Activated CD8-positive, alpha-beta T cell treated with anti-CD3 and anti-CD28 coated beads for 36 hours (primary cell): Measurements from ENCODE around the gene SUCLG2. TPM values are rescaled to one million over a fixed set of nuclear protein-coding genes. Genes with fewer than 3 reads are reported as not detected.

Experiments used
- ATAC-seq: fragments of 200-7000 bp; cut with Tn5 transposase; one replicate; pipeline ENCODE4 v1.10.0; 2021; ENCODE audit warnings: mild to moderate bottlenecking, moderate library complexity
- CTCF ChIA-PET: fragments of 350-600 bp; sonication (Branson Sonifier 250); formaldehyde crosslinking; loops from one replicate; lab custom pipeline; 2021; ENCODE audit warnings: antibody characterized with exemption; lab: Charles Lee
- POLR2A ChIA-PET: fragments of 350-600 bp; sonication (Branson Sonifier 250); formaldehyde crosslinking; loops from one replicate; lab custom pipeline; 2021; ENCODE audit warnings: antibody characterized with exemption; lab: Charles Lee
- DNase-seq: peaks from one replicate; pipeline ENCODE4 v3.0.0-alpha.2; 2020
- H3K27ac Mint-ChIP-seq: one replicate; pipeline ENCODE4 v1.8.0; 2021; ENCODE audit warnings: mild to moderate bottlenecking, mixed read lengths
- H3K27me3 Mint-ChIP-seq: one replicate; pipeline ENCODE4 v1.8.0; 2021; ENCODE audit warnings: mixed read lengths
- H3K36me3 Mint-ChIP-seq: one replicate; pipeline ENCODE4 v1.8.0; 2021; ENCODE audit warnings: low read depth, mixed read lengths
- H3K4me1 Mint-ChIP-seq: one replicate; pipeline ENCODE4 v1.8.0; 2021; ENCODE audit warnings: low read depth, mixed read lengths
- H3K4me3 Mint-ChIP-seq: one replicate; pipeline ENCODE4 v1.8.0; 2021; ENCODE audit warnings: mild to moderate bottlenecking, moderate library complexity, mixed read lengths
- H3K9me3 Mint-ChIP-seq: one replicate; pipeline ENCODE4 v1.8.0; 2021; ENCODE audit warnings: mixed read lengths
- CTCF ChIP-seq: fragments of 200-600 bp; IDR thresholded peaks from one replicate; pipeline ENCODE4 v1.8.0; 2022; ENCODE audit warnings: antibody characterized with exemption, mild to moderate bottlenecking
- intact Hi-C: fragments of 100-400 bp; cut with micrococcal nuclease; formaldehyde crosslinking; loops from one replicate; pipeline ENCODE4 v1.10.0; 2022
- total RNA-seq, 2 experiments: library from RNA; stranded (reverse); gene quantifications; one replicate each; pipeline ENCODE4 v1.2.3, GENCODE V29; 2021

Gene SUCLG2
- total RNA-seq, 2 experiments from 2014 or later = 61.3 to 65.5 TPM

DNA sequence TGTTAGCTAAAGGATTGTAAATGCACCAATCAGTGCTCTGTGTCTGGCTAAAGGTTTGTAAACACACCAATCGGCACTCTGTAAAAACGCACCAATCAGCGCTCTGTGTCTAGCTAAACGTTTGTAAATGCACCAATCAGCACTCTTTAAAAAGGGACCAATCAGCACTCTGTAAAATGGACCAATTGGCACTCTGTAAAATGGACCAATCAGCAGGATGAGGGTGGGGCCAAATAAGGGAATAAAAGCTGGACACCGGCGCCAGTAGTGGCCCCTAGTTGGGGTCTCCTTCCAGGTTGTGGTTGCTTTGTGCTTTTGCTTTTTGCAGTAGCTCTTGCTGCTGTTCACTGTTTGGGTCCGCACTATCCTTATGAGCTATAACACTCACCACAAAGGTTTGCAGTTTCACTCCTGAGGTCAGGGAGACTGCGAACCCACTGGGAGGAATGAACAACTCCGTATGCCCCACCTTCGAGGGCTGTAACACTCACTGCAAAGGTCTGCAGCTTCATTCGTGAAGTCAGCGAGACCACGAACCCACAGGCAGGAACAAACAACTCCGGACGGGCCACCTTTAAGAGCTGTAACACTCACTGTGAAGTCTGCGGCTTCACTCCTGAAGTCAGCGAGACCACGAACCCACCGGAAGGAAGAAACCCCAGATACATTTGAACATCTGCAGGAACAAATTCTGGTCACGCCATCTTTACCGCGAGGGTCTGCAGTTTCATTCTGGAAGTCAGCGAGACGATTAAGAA, 1.1 kb upstream of the SUCLG2 start:
- intact Hi-C loops = loop anchor here (10.0 kb wide), 1 partner anchor 271 kb away; no protein-coding TSS in a partner anchor
- Mint-ChIP-seq H3K27me3 (no peaks in the 10 kb centered on the region), H3K4me1 (peaks cover 51% of the 10 kb centered on the region), H3K27ac (peak overlapping the region; percentile 94), H3K36me3 (peaks cover 25% of the 10 kb centered on the region), H3K4me3 (peak overlapping the region; percentile 81), H3K9me3 (peaks cover 6% of the 10 kb centered on the region)
- ATAC-seq (peak; percentile 77), DNase-seq (peak; percentile 94)
- no peak for TF ChIP-seq CTCF
- POLR2A ChIA-PET = interaction anchor here (0.6 to 1.8 kb wide), 9 partner anchors 9 to 255 kb away, joined by 3 to 9 read pairs (median 3); no protein-coding TSS in a partner anchor
- CTCF ChIA-PET = interaction anchor here (1.0 to 2.8 kb wide), 5 partner anchors 12 to 135 kb away, joined by 3 to 7 read pairs (median 5); no protein-coding TSS in a partner anchor

- peak overlapping the region; percentile 81 for H3K4me3 Mint-ChIP-seq
- peaks cover 55% of the 10 kb centered on the region for H3K4me1 Mint-ChIP-seq
- H3K36me3 Mint-ChIP-seq = peaks cover 25% of the 10 kb centered on the region
- H3K9me3 Mint-ChIP-seq = peaks cover 6% of the 10 kb centered on the region
- peak overlapping the region; percentile 94 for H3K27ac Mint-ChIP-seq
- ChIA-PET POLR2A (interaction anchor here (0.6 to 1.8 kb wide), 9 partner anchors 9 to 124 kb away, joined by 3 to 9 read pairs (median 4); no protein-coding TSS in a partner anchor), CTCF (interaction anchor here (1.0 to 2.8 kb wide), 3 partner anchors 12 to 136 kb away, joined by 3 to 7 read pairs (median 6); no protein-coding TSS in a partner anchor)
- ATAC-seq = no peak
- intact Hi-C loops = loop anchor here (10.0 kb wide), 1 partner anchor 270 kb away; no protein-coding TSS in a partner anchor
- TF ChIP-seq CTCF = no peak
- H3K27me3 Mint-ChIP-seq = no peaks in the 10 kb centered on the region
- peak; percentile 28 for DNase-seq
Measured at GRCh38 chr3:67654844-67655177, 399 bp upstream of the SUCLG2 start.

DNA sequence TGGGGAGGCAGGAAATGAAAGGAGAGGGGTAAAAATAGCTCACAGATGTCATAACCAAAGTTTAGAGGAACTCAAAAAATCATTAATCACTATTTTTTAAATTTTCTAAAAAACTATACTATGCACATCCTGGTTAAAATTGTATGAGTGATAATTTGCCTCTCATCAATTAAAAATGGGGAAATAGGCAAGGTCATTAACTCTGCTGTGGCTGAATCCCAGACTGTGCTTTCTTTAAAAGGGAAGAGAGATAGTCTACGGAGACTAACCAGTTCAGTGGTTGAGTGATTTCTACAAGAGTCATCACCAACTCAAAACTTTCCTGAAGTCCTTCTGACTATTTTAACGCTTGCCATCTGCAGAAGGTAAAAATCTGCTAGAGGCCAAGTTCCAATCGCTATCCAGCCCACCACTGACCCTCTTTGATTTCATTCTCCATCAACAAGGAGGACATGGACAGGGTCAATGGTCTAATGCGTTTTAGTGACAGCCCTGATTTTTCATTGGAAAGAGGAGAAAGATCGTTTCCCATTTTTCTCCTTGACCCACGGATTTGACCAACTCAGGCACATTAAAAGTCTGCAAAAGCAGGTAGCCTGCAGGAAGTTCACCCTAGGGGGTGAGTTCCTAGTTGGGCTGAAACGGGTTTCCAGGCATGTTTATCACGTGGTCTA, 850 bp downstream of the SUCLG2 start:
- no peak for TF ChIP-seq CTCF
- ATAC-seq (no peak), DNase-seq (no peak)
- ChIA-PET CTCF (no interaction called here), POLR2A (interaction anchor here (1.1 to 1.8 kb wide), 5 partner anchors 10 to 50 kb away, joined by 3 to 9 read pairs (median 4); no protein-coding TSS in a partner anchor)
- Mint-ChIP-seq H3K4me1 (peaks cover 65% of the 10 kb centered on the region), H3K9me3 (peaks cover 6% of the 10 kb centered on the region), H3K36me3 (peaks cover 32% of the 10 kb centered on the region), H3K4me3 (peak overlapping the region; percentile 81), H3K27me3 (no peaks in the 10 kb centered on the region), H3K27ac (peak overlapping the region; percentile 90)
- intact Hi-C loops = loop anchor here (10.0 kb wide), 1 partner anchor 269 kb away; no protein-coding TSS in a partner anchor

DNA sequence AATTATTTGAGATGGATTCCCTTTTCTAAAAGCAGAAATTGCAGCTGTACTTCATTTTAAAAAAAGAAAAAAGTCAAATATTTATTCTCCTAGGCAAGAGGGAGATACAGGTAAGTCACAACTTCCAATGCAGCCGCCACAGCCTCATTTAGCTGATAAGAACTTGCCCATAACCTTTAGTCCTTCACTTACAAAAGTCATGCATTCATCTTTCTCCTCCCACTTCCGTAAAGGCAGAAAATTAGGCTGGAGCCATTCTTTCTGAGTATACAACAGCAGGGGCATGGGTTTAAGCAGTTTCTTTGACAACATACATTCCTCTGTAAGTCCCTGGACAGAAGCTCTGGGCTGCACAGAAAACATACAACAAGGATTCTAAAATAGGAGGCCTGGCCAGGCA, 4.3 kb downstream of the SUCLG2 start:
- no peaks in the 10 kb centered on the region for H3K27me3 Mint-ChIP-seq
- POLR2A ChIA-PET = interaction anchor here (2.5 kb wide), 1 partner anchor 12 kb away, joined by 9 read pairs; no protein-coding TSS in a partner anchor
- no peak overlapping the region for H3K27ac Mint-ChIP-seq
- intact Hi-C loops = loop anchor here (10.0 kb wide), 1 partner anchor 265 kb away; no protein-coding TSS in a partner anchor
- CTCF ChIA-PET = no interaction called here
- peaks cover 55% of the 10 kb centered on the region for H3K36me3 Mint-ChIP-seq
- peaks cover 4% of the 10 kb centered on the region for H3K9me3 Mint-ChIP-seq
- TF ChIP-seq CTCF = no peak
- H3K4me3 Mint-ChIP-seq = no peak overlapping the region
- no peak for DNase-seq
- peaks cover 73% of the 10 kb centered on the region for H3K4me1 Mint-ChIP-seq
- no peak for ATAC-seq
